LNCaP clone FGC (cell line): ENCODE data around the gene FBXO5.

Experiments used
- DNase-seq: peaks from one replicate; pipeline ENCODE4 v3.0.0-alpha.2; 2011; ENCODE audit warnings: low read depth
- H3K4me3 ChIP-seq: 2 replicates; pipeline ENCODE4 v1.5.1; 2011; ENCODE audit warnings: mild to moderate bottlenecking, low read depth, low read length, control low read depth
- CTCF ChIP-seq: IDR thresholded peaks from 2 replicates; pipeline ENCODE4 v1.5.1; 2012; ENCODE audit warnings: mild to moderate bottlenecking; ENCODE audit not compliant: control insufficient read depth, insufficient read depth; ENCODE audit errors: extremely low read depth

Gene FBXO5

GRCh38 chr6:152980656-152981055, 2.2 kb downstream of the FBXO5 start:
- DNase-seq = no peak
- no peak for TF ChIP-seq CTCF
- peak overlapping the region; percentile 69 for H3K4me3 ChIP-seq

- H3K4me3 ChIP-seq = no peak overlapping the region
- DNase-seq = no peak
- TF ChIP-seq CTCF = no peak
Measured at GRCh38 chr6:152979116-152979515, 3.7 kb downstream of the FBXO5 start.

GRCh38 chr6:152978058-152978457, 4.8 kb downstream of the FBXO5 start:
- DNase-seq = no peak
- no peak overlapping the region for H3K4me3 ChIP-seq
- no peak for TF ChIP-seq CTCF

DNA sequence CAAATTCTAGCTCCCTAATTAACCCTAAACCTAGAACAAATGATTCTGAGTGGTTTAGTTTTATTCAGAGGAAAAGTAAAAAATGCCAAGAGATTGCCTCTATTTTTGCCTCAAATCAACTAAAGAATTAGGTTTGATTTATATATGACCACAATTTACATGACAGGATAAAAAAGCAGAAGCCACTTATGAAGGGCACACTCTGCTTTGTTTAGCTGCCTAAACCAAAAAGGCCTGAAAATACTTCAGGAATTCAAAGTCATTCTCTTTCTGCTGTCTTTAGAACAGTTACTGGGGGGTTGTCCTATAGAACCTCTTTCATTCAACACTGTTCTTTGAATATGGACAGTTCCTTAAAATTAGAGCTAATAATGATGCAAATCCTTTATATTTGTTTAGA, 5.3 kb downstream of the FBXO5 start:
- DNase-seq = no peak
- no peak for TF ChIP-seq CTCF
- no peak overlapping the region for H3K4me3 ChIP-seq

GRCh38 chr6:152976749-152977148, 6.1 kb downstream of the FBXO5 start:
- no peak for TF ChIP-seq CTCF
- no peak overlapping the region for H3K4me3 ChIP-seq
- no peak for DNase-seq

GRCh38 chr6:152975204-152975915, 7.5 kb downstream of the FBXO5 start:
- TF ChIP-seq CTCF = no peak
- DNase-seq = no peak
- H3K4me3 ChIP-seq = no peak overlapping the region

- H3K4me3 ChIP-seq = no peak overlapping the region
- TF ChIP-seq CTCF = no peak
- DNase-seq = no peak
Measured at GRCh38 chr6:152973916-152974315, 8.9 kb downstream of the FBXO5 start.
